ENCODE measurements around the gene FNDC3A. TPM values are rescaled to one million over a fixed set of nuclear protein-coding genes. Genes with fewer than 3 reads are reported as not detected.

The FNDC3A gene
- total RNA-seq, 1 experiment from 2014 or later: 15.6 TPM

DNA sequence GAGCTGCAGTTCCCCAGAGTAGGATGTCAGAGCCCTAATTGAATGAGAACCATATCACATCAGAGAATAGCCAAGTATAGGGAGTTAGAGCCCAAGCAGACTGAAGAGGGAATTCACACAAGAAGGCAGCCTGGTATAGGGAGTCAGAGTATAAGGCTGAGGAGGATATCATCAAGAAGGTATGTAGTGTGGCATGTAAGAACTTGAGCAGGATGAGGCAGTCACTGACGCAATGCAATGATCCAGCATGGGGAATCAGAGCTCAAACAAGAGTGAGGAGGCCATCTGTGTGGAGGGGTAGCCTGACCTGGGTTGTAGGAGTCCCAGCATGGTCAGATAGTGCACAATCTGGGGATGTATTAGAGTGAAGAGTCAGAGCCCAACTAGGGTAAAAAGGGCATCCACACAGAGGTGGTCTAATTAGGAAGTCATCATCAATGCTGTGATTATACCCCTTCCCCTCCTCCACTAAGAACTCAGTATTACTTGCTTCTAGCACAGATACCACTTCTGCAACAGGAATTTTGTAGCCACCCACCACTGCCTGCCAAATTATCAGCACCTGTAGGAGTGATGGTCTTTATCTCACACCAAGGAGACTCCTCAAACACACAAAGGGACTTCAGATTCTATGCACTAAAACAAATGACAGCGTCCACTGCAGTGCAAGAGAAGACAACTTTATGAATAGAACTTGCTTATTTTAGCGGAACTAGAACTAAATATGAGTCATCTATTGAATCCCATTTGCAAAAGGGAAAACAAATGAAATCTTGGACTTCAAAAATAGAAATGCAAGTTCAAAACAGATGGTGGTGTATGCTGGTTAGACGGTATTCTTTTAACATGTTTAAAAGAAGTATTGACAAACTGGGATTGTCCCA, 107.2 kb downstream of the FNDC3A start:
- CTCF ChIA-PET: no interaction called here
- Histone ChIP-seq H3K36me3 (ENCODE audit: low read depth, low read length) (no peaks in the 10 kb centered on the region), H3K9ac (ENCODE audit: low read length) (no peak overlapping the region), H2AFZ (ENCODE audit: low read length) (no peak overlapping the region), H4K20me1 (ENCODE audit: low read length) (no peaks in the 10 kb centered on the region), H3K27me3 (ENCODE audit: low read length) (no peaks in the 10 kb centered on the region), H3K79me2 (ENCODE audit: low read length) (no peaks in the 10 kb centered on the region), H3K27ac (ENCODE audit: low read length) (no peak overlapping the region), H3F3A (ENCODE audit: low read length, unreplicated experiment) (no peaks in the 10 kb centered on the region), H3K4me3 (ENCODE audit: low read length) (no peak overlapping the region), H3K9me3 (ENCODE audit: low read length) (no peaks in the 10 kb centered on the region), H3K4me1 (ENCODE audit: insufficient read depth, low read length) (peaks cover 16% of the 10 kb centered on the region), H3K9me2 (replicated peaks; ENCODE audit: low read length) (no peaks in the 10 kb centered on the region), H3K4me2 (ENCODE audit: low read length) (no peak overlapping the region)
- no TSS peak for BruUV-seq (replicated peaks)
- intact Hi-C loops (cut with micrococcal nuclease): no loop called here
- POLR2A ChIA-PET (ENCODE audit: unreplicated experiment): no interaction called here
- ATAC-seq: no peak
- TF ChIP-seq, protein P1, sequence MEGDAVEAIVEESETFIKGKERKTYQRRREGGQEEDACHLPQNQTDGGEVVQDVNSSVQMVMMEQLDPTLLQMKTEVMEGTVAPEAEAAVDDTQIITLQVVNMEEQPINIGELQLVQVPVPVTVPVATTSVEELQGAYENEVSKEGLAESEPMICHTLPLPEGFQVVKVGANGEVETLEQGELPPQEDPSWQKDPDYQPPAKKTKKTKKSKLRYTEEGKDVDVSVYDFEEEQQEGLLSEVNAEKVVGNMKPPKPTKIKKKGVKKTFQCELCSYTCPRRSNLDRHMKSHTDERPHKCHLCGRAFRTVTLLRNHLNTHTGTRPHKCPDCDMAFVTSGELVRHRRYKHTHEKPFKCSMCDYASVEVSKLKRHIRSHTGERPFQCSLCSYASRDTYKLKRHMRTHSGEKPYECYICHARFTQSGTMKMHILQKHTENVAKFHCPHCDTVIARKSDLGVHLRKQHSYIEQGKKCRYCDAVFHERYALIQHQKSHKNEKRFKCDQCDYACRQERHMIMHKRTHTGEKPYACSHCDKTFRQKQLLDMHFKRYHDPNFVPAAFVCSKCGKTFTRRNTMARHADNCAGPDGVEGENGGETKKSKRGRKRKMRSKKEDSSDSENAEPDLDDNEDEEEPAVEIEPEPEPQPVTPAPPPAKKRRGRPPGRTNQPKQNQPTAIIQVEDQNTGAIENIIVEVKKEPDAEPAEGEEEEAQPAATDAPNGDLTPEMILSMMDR (conservative IDR thresholded peaks at IDR 0.05; ENCODE audit: low read depth, low read length): no peak
- TF ChIP-seq EZH2 (IDR thresholded peaks at IDR 0.05; ENCODE audit: low read length, unreplicated experiment) (no peak), EZH2phosphoT487 (IDR thresholded peaks at IDR 0.05; ENCODE audit: borderline replicate concordance, low read length) (no peak)
- DNase-seq: no peak

DNA sequence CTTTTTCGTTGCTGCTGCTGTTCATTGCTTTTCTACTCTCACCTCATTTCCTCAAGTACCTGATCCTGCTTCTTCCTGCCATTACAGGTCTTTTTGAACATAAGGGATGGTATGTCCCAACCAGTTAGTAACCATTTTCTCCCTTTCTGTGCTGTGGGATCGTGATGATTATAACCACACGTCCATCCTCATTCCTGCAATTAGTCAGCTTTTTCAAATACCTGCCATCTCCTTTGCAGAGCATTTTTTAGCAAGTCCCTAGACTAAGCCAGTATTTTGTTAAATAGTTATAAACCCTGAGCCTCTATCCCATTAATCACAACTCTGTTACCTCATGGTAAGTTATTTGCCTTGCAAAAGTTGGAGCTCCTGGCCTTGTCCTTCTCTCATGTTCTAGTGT, 109.2 kb downstream of the FNDC3A start:
- Histone ChIP-seq H3K4me3 (ENCODE audit: low read length) (no peak overlapping the region), H2AFZ (ENCODE audit: low read length) (no peak overlapping the region), H3K4me2 (ENCODE audit: low read length) (no peak overlapping the region), H3F3A (ENCODE audit: low read length, unreplicated experiment) (no peaks in the 10 kb centered on the region), H3K9ac (ENCODE audit: low read length) (no peak overlapping the region), H3K36me3 (ENCODE audit: low read depth, low read length) (no peaks in the 10 kb centered on the region), H3K9me3 (ENCODE audit: low read length) (no peaks in the 10 kb centered on the region), H3K27me3 (ENCODE audit: low read length) (no peaks in the 10 kb centered on the region), H3K79me2 (ENCODE audit: low read length) (no peaks in the 10 kb centered on the region), H3K9me2 (replicated peaks; ENCODE audit: low read length) (no peaks in the 10 kb centered on the region), H3K27ac (ENCODE audit: low read length) (no peak overlapping the region), H3K4me1 (ENCODE audit: insufficient read depth, low read length) (peaks cover 16% of the 10 kb centered on the region), H4K20me1 (ENCODE audit: low read length) (no peaks in the 10 kb centered on the region)
- TF ChIP-seq, protein P1 (conservative IDR thresholded peaks at IDR 0.05; ENCODE audit: low read depth, low read length): no peak
- no peak for TF ChIP-seq EZH2phosphoT487 (IDR thresholded peaks at IDR 0.05; ENCODE audit: borderline replicate concordance, low read length)
- TF ChIP-seq EZH2 (IDR thresholded peaks at IDR 0.05; ENCODE audit: low read length, unreplicated experiment): no peak
- BruUV-seq (replicated peaks): no TSS peak
- DNase-seq (no peak), ATAC-seq (no peak)
- intact Hi-C loops (cut with micrococcal nuclease): no loop called here
- ChIA-PET POLR2A (ENCODE audit: unreplicated experiment) (no interaction called here), CTCF (no interaction called here)

- ChIA-PET POLR2A (ENCODE audit: unreplicated experiment) (interaction anchor here (0.6 to 0.7 kb wide), 2 partner anchors 106 to 258 kb away, joined by 3 to 9 read pairs; no protein-coding TSS in a partner anchor), CTCF (interaction anchor here (0.6 kb wide), 2 partner anchors 110 to 269 kb away, joined by 4 read pairs; no protein-coding TSS in a partner anchor)
- H2AFZ ChIP-seq (ENCODE audit: low read length): no peak overlapping the region
- H3K79me2 ChIP-seq (ENCODE audit: low read length): no peaks in the 10 kb centered on the region
- no peak for TF ChIP-seq EZH2phosphoT487 (IDR thresholded peaks at IDR 0.05; ENCODE audit: borderline replicate concordance, low read length)
- no peak for TF ChIP-seq EZH2 (IDR thresholded peaks at IDR 0.05; ENCODE audit: low read length, unreplicated experiment)
- TF ChIP-seq, protein P1 (conservative IDR thresholded peaks at IDR 0.05; ENCODE audit: low read depth, low read length): no peak
- H3K4me2 ChIP-seq (ENCODE audit: low read length): peak overlapping the region; percentile 69
- no peaks in the 10 kb centered on the region for H3K9me3 ChIP-seq (ENCODE audit: low read length)
- no peaks in the 10 kb centered on the region for H3K9me2 ChIP-seq (replicated peaks; ENCODE audit: low read length)
- H3K27ac ChIP-seq (ENCODE audit: low read length): peak overlapping the region; percentile 88
- no peaks in the 10 kb centered on the region for H3K36me3 ChIP-seq (ENCODE audit: low read depth, low read length)
- H3K4me3 ChIP-seq (ENCODE audit: low read length): no peak overlapping the region
- H3K9ac ChIP-seq (ENCODE audit: low read length): peak overlapping the region; percentile 69
- ATAC-seq: peak; percentile 90
- H4K20me1 ChIP-seq (ENCODE audit: low read length): no peaks in the 10 kb centered on the region
- H3K4me1 ChIP-seq (ENCODE audit: insufficient read depth, low read length): peaks cover 16% of the 10 kb centered on the region
- H3F3A ChIP-seq (ENCODE audit: low read length, unreplicated experiment): no peaks in the 10 kb centered on the region
- intact Hi-C loops (cut with micrococcal nuclease): loop anchor here (1.0 to 2.0 kb wide), 2 partner anchors 12 to 110 kb away; no protein-coding TSS in a partner anchor
- no TSS peak for BruUV-seq (replicated peaks)
- H3K27me3 ChIP-seq (ENCODE audit: low read length): no peaks in the 10 kb centered on the region
- DNase-seq: peak; percentile 78
These were observed 111.0 kb downstream of the FNDC3A start for GRCh38 chr13:49086722-49087121.
